Loucy (cell line): ENCODE measurements around the gene USF2.

ENCODE experiments used
- EZH2phosphoT487 ChIP-seq: fragments of 200-600 bp; IDR thresholded peaks from 2 replicates; pipeline ENCODE4 v1.6.1; 2018; ENCODE audit warnings: antibody characterized with exemption, mild to moderate bottlenecking, moderate library complexity, borderline replicate concordance
- TF ChIP-seq, protein P1 (sequence below): fragments of 200-600 bp; sonication (generic); conservative IDR thresholded peaks from 2 replicates; pipeline ENCODE4 v1.5.1; 2014; ENCODE audit warnings: mild to moderate bottlenecking, antibody characterized with exemption, low read length

DNA sequence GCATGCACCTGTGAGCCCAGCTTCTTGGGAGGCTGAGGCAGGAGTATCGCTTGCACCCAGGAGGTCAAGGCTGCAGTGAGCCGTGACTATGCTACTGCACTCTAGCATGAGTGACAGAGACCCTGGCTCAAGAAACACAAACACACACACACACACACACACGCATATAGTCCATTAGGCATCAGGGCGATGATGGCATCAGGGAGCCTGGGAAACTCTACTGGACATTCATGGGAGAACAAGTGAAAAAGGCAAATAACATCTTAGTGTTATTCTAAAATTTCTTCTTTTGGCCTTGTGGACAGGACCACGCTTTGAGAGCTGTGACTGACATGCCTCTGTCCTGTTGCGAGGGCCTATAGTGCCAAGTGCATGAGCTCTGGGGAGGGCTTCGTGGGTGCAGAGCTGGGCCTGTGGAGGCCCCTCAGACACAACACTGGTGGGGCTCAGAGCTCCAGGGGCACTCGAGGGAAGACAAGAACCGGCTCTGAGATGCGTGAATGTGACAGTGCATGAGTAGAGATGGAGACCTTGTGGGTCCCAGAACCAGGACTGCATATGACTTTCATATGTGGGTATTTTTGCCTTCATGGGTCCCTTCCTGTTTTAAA, 8.0 kb upstream of the USF2 start:
- TF ChIP-seq, protein P1, sequence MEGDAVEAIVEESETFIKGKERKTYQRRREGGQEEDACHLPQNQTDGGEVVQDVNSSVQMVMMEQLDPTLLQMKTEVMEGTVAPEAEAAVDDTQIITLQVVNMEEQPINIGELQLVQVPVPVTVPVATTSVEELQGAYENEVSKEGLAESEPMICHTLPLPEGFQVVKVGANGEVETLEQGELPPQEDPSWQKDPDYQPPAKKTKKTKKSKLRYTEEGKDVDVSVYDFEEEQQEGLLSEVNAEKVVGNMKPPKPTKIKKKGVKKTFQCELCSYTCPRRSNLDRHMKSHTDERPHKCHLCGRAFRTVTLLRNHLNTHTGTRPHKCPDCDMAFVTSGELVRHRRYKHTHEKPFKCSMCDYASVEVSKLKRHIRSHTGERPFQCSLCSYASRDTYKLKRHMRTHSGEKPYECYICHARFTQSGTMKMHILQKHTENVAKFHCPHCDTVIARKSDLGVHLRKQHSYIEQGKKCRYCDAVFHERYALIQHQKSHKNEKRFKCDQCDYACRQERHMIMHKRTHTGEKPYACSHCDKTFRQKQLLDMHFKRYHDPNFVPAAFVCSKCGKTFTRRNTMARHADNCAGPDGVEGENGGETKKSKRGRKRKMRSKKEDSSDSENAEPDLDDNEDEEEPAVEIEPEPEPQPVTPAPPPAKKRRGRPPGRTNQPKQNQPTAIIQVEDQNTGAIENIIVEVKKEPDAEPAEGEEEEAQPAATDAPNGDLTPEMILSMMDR = no peak
- TF ChIP-seq EZH2phosphoT487 = no peak
